Osteoblast (primary cell): ENCODE measurements around the gene AKAP13. TPM values are rescaled to one million over a fixed set of nuclear protein-coding genes. Genes with fewer than 3 reads are reported as not detected.
A peak's percentile ranks its signal among the peaks of the same experiment; 100 is the strongest.
"Not testable (repeated sequence)": the region's sequence is repeated elsewhere in the genome, so short reads cannot be mapped to it uniquely, and the experiment has no call there.

Source experiments
- DNase-seq: peaks from one replicate; pipeline ENCODE4 v3.0.0; 2011; ENCODE audit warnings: low spot score, mixed read lengths; ENCODE audit not compliant: insufficient read length; ENCODE audit errors: missing footprints
- H2AFZ ChIP-seq: 2 replicates; pipeline ENCODE4 v1.6.0; 2011; ENCODE audit warnings: mild to moderate bottlenecking, low read length
- H3K27ac ChIP-seq: 2 replicates; pipeline ENCODE4 v1.5.1; 2011; ENCODE audit warnings: mild to moderate bottlenecking, low read depth, low read length, moderate library complexity
- H3K27me3 ChIP-seq: 2 replicates; pipeline ENCODE4 v1.6.0; 2012; ENCODE audit warnings: mild to moderate bottlenecking, control low read depth, inconsistent platforms, low read length, moderate library complexity; ENCODE audit not compliant: insufficient read depth
- H3K36me3 ChIP-seq: 2 replicates; pipeline ENCODE4 v1.5.1; 2011; ENCODE audit warnings: mild to moderate bottlenecking, low read length, control low read depth, moderate library complexity; ENCODE audit not compliant: insufficient read depth
- H3K4me1 ChIP-seq: 2 replicates; pipeline ENCODE4 v1.5.1; 2011; ENCODE audit warnings: mild to moderate bottlenecking, low read length, control low read depth, moderate library complexity; ENCODE audit not compliant: insufficient read depth
- H3K4me2 ChIP-seq: 2 replicates; pipeline ENCODE4 v1.6.0; 2011; ENCODE audit warnings: mild to moderate bottlenecking, low read length; ENCODE audit not compliant: insufficient read depth
- H3K4me3 ChIP-seq: fragments of 200-600 bp; sonication (generic); 3 replicates; pipeline ENCODE4 v1.5.1; 2012; ENCODE audit warnings: mild to moderate bottlenecking, low read length, inconsistent platforms; ENCODE audit not compliant: insufficient read depth
- H3K79me2 ChIP-seq: 2 replicates; pipeline ENCODE4 v1.6.0; 2012; ENCODE audit warnings: mild to moderate bottlenecking, low read length, control low read depth, inconsistent platforms; ENCODE audit not compliant: insufficient read depth
- H3K9me3 ChIP-seq: 2 replicates; pipeline ENCODE4 v1.5.1; 2011; ENCODE audit warnings: low read depth, low read length, control low read depth
- H4K20me1 ChIP-seq: 2 replicates; pipeline ENCODE4 v1.6.0; 2012; ENCODE audit warnings: mild to moderate bottlenecking, low read length, control low read depth; ENCODE audit not compliant: insufficient read depth
- small RNA-seq: library from RNA; depleted of rRNA; stranded (forward); fragments of <200 nt; gene quantifications from one replicate; pipeline ENCODE3, GENCODE V24; 2012
- total RNA-seq: library from RNA; depleted of rRNA; stranded (reverse); fragments of >200 nt; gene quantifications from 2 replicates; pipeline ENCODE4 v1.2.3, GENCODE V29; 2012
- TF ChIP-seq, protein P1 (sequence below): IDR thresholded peaks from 2 replicates; pipeline ENCODE4 v1.5.1; 2011; ENCODE audit warnings: mild to moderate bottlenecking, low read depth, low read length, moderate library complexity; ENCODE audit errors: extremely low read depth

AKAP13 gene
- total RNA-seq, 1 donor: 77.1 TPM

DNA sequence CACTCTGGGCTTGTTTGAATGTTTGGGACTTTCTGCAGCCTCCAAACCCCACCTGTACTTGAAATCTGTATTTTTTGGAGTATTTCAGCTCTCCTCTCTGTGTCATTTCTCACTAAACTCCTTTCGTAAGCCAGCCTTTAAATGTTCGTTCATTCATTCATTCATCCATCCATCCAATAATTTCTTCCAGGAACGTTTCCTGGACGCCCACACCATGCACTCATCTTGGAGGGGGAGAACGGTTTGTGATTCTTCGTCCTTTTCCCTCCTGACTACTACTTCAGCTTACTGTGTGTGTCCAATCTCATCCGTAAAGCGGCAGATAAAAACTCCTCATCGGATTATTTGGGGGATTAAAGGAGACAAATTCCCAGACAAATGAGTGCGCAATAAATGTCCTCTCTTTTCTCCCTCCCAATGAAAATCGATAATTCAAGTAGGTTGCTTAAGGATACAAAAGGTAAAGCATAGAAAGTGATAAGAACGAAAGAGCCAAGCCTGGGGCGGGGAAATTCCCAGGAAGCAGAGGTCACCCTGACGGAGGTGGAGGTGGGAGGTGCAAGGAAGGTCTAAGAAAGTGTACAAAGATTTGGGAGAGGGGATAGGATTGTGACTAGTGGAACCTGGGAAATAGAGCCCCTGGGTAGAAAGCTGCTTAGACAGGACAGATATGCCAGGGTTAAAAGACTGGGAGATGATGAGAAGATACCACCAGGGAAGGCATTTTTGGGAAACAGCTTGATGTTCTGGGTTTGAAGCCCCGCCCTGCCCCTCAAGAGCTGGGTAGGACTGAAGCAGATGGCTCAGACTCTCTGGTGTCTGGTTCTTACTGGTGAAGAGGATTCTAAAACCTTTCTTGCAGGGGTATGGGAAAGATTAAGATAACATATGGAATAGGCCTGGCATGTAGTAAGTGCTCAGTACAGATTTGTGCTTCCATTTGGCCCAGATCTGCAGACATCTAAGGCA, 415.2 kb downstream of the AKAP13 start:
- Histone ChIP-seq H3K4me1 (peaks cover 19% of the 10 kb centered on the region), H3K27me3 (peaks cover 4% of the 10 kb centered on the region), H3K36me3 (no peaks in the 10 kb centered on the region), H3K27ac (no peak overlapping the region), H3K79me2 (peaks cover 30% of the 10 kb centered on the region), H3K9me3 (no peaks in the 10 kb centered on the region), H3K4me2 (peak overlapping the region; percentile 99), H3K4me3 (peak overlapping the region; percentile 79), H2AFZ (peak overlapping the region; percentile 98), H4K20me1 (peaks cover 27% of the 10 kb centered on the region)
- TF ChIP-seq, protein P1, sequence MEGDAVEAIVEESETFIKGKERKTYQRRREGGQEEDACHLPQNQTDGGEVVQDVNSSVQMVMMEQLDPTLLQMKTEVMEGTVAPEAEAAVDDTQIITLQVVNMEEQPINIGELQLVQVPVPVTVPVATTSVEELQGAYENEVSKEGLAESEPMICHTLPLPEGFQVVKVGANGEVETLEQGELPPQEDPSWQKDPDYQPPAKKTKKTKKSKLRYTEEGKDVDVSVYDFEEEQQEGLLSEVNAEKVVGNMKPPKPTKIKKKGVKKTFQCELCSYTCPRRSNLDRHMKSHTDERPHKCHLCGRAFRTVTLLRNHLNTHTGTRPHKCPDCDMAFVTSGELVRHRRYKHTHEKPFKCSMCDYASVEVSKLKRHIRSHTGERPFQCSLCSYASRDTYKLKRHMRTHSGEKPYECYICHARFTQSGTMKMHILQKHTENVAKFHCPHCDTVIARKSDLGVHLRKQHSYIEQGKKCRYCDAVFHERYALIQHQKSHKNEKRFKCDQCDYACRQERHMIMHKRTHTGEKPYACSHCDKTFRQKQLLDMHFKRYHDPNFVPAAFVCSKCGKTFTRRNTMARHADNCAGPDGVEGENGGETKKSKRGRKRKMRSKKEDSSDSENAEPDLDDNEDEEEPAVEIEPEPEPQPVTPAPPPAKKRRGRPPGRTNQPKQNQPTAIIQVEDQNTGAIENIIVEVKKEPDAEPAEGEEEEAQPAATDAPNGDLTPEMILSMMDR: no peak
- no peak for DNase-seq

DNA sequence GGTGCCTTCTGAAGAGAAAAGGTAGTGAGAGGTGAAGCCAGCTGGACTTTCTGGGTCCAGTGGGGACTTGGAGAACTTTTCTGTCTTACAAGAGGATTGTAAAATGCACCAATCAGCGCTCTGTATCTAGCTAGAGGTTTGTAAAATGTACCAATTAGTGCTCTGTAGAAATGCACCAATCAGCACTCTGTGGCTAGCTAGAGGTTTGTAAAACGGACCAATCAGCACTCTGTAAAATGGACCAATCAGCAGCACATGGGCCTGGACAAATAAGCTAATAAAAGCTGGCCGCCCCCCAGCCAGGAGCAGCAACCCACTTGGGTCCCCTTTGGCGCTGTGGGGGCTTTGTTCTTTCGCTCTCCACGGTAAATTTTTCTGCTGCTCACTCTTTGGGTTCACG, 416.0 kb downstream of the AKAP13 start:
- H3K4me1 ChIP-seq: peaks cover 19% of the 10 kb centered on the region
- H2AFZ ChIP-seq, H3K27me3 ChIP-seq, H3K9me3 ChIP-seq, H3K27ac ChIP-seq, H3K36me3 ChIP-seq, DNase-seq, H3K4me2 ChIP-seq, H3K4me3 ChIP-seq: not testable (repeated sequence)
- H4K20me1 ChIP-seq: peaks cover 26% of the 10 kb centered on the region
- peaks cover 28% of the 10 kb centered on the region for H3K79me2 ChIP-seq

Small RNAs within 50 kb of the gene (small RNA-seq; reads per million reads assigned to genes)
- gene AC021739.1: not detected
- 0.67 reads per million for gene MIR1276
- not detected for gene RNU6-1280P
- gene RNU7-79P: not detected
